Kidney (tissue), 14 donors: Measurements from ENCODE around the gene BEND5. TPM values are rescaled to one million over a fixed set of nuclear protein-coding genes. Genes with fewer than 3 reads are reported as not detected.

Source experiments
- DNase-seq, 5 donors: peaks; one replicate each; pipeline ENCODE4 v3.0.0-alpha.2; 2013 to 2020
- FAIRE-seq: peaks from 2 replicates; lab custom pipeline; 2012; peaks lifted over from hg19 to GRCh38; lab: Jason Lieb, UNC
- H3K27ac ChIP-seq, 2 donors: one replicate each; pipeline ENCODE4 v1.7.0; 2013; ENCODE audit warnings: low read depth in 2 of 2, low read length in 2 of 2, inconsistent platforms in 1 of 2
- H3K27me3 ChIP-seq: one replicate; pipeline ENCODE4 v1.7.1; 2013; ENCODE audit warnings: low read length, inconsistent platforms; ENCODE audit not compliant: control insufficient read depth, insufficient read depth
- H3K36me3 ChIP-seq, 3 donors: one replicate each; pipeline versions ENCODE4 v1.7.0 to v1.7.1; 2013; ENCODE audit warnings: low read length in 3 of 3, control low read depth in 1 of 3, inconsistent platforms in 1 of 3; ENCODE audit not compliant: insufficient read depth in 3 of 3, control insufficient read depth in 2 of 3
- H3K4me1 ChIP-seq, 3 donors: one replicate each; pipeline versions ENCODE4 v1.7.0 to v1.7.1; 2013; ENCODE audit warnings: low read length in 3 of 3, inconsistent platforms in 1 of 3, low read depth in 1 of 3; ENCODE audit not compliant: control insufficient read depth in 2 of 3, insufficient read depth in 2 of 3
- H3K4me3 ChIP-seq, 3 donors: one replicate each; pipeline versions ENCODE4 v1.7.0 to v1.8.1; 2013; ENCODE audit warnings: low read length in 3 of 3, control low read depth in 1 of 3, inconsistent platforms in 1 of 3
- H3K9ac ChIP-seq, 3 donors: one replicate each; pipeline versions ENCODE4 v1.7.0 to v1.7.1; 2013; ENCODE audit warnings: low read length in 3 of 3, control low read depth in 1 of 3, inconsistent platforms in 1 of 3
- H3K9me3 ChIP-seq, 3 donors: one replicate each; pipeline versions ENCODE4 v1.7.0 to v1.7.1; 2013; ENCODE audit warnings: low read length in 3 of 3, control low read depth in 1 of 3, inconsistent platforms in 1 of 3; ENCODE audit not compliant: control insufficient read depth in 2 of 3, insufficient read depth in 1 of 3
- CTCF ChIP-seq: IDR thresholded peaks from 3 replicates; pipeline ENCODE4 v1.5.1; 2012; ENCODE audit warnings: mild to moderate bottlenecking, moderate library complexity, borderline replicate concordance; ENCODE audit not compliant: insufficient read depth; ENCODE audit errors: extremely low read depth
- intact Hi-C: fragments of 100-400 bp; cut with DNase I; formaldehyde crosslinking; loops from one replicate; pipeline ENCODE4 v1.11.1; 2022
- polyA plus RNA-seq: library from polyadenylated mRNA; stranded (reverse); fragments of 350-450 nt; fragmentation: Illumina TruSeq; extraction: RNeasy Lipid Tissue Mini Kit (QIAGEN cat#74804); gene quantifications from one replicate; pipeline ENCODE4 v1.2.3, GENCODE V29; 2014; ENCODE audit warnings: low read depth, low replicate concordance; ENCODE audit not compliant: insufficient read depth
- total RNA-seq: library from RNA; stranded (reverse); fragmentation: NEBNext Ultra II Directional; extraction: Animal tissue kit (Norgen Biotek cat#: 25700); gene quantifications from one replicate; pipeline ENCODE4 v1.2.1, GENCODE V29; 2021
- donor health status: control.
- donor health status: control.
- donor health status: control.
- donor health status: control.
- donor health status: control.
- donor health status: DM: yes; HTN: yes; CAD: no.
- donor health status: Normal renal cell carcinoma (clear cell type).

The BEND5 gene
- total and polyA plus RNA-seq, 2 donors from 2014 or later = 11.6 to 27.1 TPM

- peaks cover 0 to 3% (median 0%) of the 10 kb centered on the region in 3 donors for H3K4me1 ChIP-seq
- intact Hi-C loops = no loop called here
These were observed 58.5 kb downstream of the BEND5 start for GRCh38 chr1:48718116-48718630.

GRCh38 chr1:48717082-48717481 is 59.6 kb downstream of the BEND5 start:
- intact Hi-C loops = no loop called here
- no peak for DNase-seq

More at GRCh38 chr1:48718116-48718630, 58.5 kb downstream of the BEND5 start:
- TF ChIP-seq CTCF = no peak
- FAIRE-seq (no peak), DNase-seq (no peak)
- Histone ChIP-seq H3K27ac (no peak overlapping the region), H3K9me3 (no peaks in the 10 kb centered on the region), H3K36me3 (no peaks in the 10 kb centered on the region), H3K27me3 (no peaks in the 10 kb centered on the region), H3K9ac (no peak overlapping the region), H3K4me3 (no peak overlapping the region)

GRCh38 chr1:48715921-48716320 is 60.8 kb downstream of the BEND5 start:
- H3K27ac ChIP-seq = no peak overlapping the region
- H3K4me3 ChIP-seq = no peak overlapping the region
- DNase-seq (no peak), FAIRE-seq (no peak)
- intact Hi-C loops = no loop called here
- no peak overlapping the region for H3K9ac ChIP-seq
- no peaks in the 10 kb centered on the region for H3K36me3 ChIP-seq
- H3K4me1 ChIP-seq = no peaks in the 10 kb centered on the region
- H3K27me3 ChIP-seq = no peaks in the 10 kb centered on the region
- no peaks in the 10 kb centered on the region for H3K9me3 ChIP-seq
- no peak for TF ChIP-seq CTCF

More at GRCh38 chr1:48717082-48717481, 59.6 kb downstream of the BEND5 start:
- Histone ChIP-seq H3K4me3 (no peak overlapping the region), H3K36me3 (no peaks in the 10 kb centered on the region), H3K9ac (no peak overlapping the region), H3K27me3 (no peaks in the 10 kb centered on the region), H3K27ac (no peak overlapping the region), H3K9me3 (no peaks in the 10 kb centered on the region), H3K4me1 (no peaks in the 10 kb centered on the region)
- FAIRE-seq = no peak
- no peak for TF ChIP-seq CTCF

GRCh38 chr1:48710915-48711314 is 65.8 kb downstream of the BEND5 start:
- no peak overlapping the region for H3K27ac ChIP-seq
- intact Hi-C loops = no loop called here
- H3K9ac ChIP-seq = no peak overlapping the region
- H3K27me3 ChIP-seq = no peaks in the 10 kb centered on the region
- H3K9me3 ChIP-seq = no peaks in the 10 kb centered on the region
- no peak for FAIRE-seq
- DNase-seq = no peak
- H3K4me3 ChIP-seq = no peak overlapping the region
- no peak for TF ChIP-seq CTCF
- no peaks in the 10 kb centered on the region for H3K4me1 ChIP-seq
- H3K36me3 ChIP-seq = no peaks in the 10 kb centered on the region
